GM23338 (cell line): ENCODE results near the gene SHISAL1. TPM values are rescaled to one million over a fixed set of nuclear protein-coding genes. Genes with fewer than 3 reads are reported as not detected.

ENCODE experiments used
- JUNB ChIP-seq: IDR thresholded peaks from one replicate; pipeline ENCODE4 v1.6.1; 2016; ENCODE audit warnings: antibody characterized with exemption; ENCODE audit not compliant: unreplicated experiment
- POLR2AphosphoS5 ChIP-seq: IDR thresholded peaks from 2 replicates; pipeline ENCODE4 v1.6.1; 2016; ENCODE audit warnings: antibody characterized with exemption, low read depth
- REST ChIP-seq: IDR thresholded peaks from one replicate; pipeline ENCODE4 v1.6.1; 2018; ENCODE audit warnings: antibody characterized with exemption; ENCODE audit not compliant: unreplicated experiment
- polyA plus RNA-seq: library from polyadenylated mRNA; unstranded; fragments of >200 nt; fragmentation: Nextera tagmentation; extraction: Ambion mirVana; gene quantifications from 2 replicates; pipeline ENCODE4 v1.2.1, GENCODE V29; 2016
- total RNA-seq: library from RNA; depleted of rRNA; stranded (reverse); fragments of >200 nt; shearing (Covaris generic); gene quantifications from 2 replicates; pipeline ENCODE4 v1.2.3, GENCODE V29; 2014
- TF ChIP-seq, protein P1 (sequence below): fragments of 250-450 bp; sonication (Bioruptor Pico); IDR thresholded peaks from 2 replicates; pipeline ENCODE4 v1.5.0; 2020; ENCODE audit warnings: mild to moderate bottlenecking, moderate library complexity
- TF ChIP-seq, protein P2 (sequence below), 2 experiments: fragments of 200-600 bp in 1 of 2; sonication (generic) in 1 of 2; conservative IDR thresholded peaks; 2 replicates each; pipeline versions ENCODE4 v1.5.1 to v1.6.1; 2016 to 2017; ENCODE audit warnings: antibody characterized with exemption in 2 of 2, low read depth in 2 of 2, mild to moderate bottlenecking in 2 of 2, moderate library complexity in 1 of 2

SHISAL1 gene
- total and polyA plus RNA-seq, 2 experiments from 2014 or later: 0.71 to 3.4 TPM

GRCh38 chr22:44278243-44279068 lies 34.3 kb downstream of the SHISAL1 start (continued):
- TF ChIP-seq, protein P1, sequence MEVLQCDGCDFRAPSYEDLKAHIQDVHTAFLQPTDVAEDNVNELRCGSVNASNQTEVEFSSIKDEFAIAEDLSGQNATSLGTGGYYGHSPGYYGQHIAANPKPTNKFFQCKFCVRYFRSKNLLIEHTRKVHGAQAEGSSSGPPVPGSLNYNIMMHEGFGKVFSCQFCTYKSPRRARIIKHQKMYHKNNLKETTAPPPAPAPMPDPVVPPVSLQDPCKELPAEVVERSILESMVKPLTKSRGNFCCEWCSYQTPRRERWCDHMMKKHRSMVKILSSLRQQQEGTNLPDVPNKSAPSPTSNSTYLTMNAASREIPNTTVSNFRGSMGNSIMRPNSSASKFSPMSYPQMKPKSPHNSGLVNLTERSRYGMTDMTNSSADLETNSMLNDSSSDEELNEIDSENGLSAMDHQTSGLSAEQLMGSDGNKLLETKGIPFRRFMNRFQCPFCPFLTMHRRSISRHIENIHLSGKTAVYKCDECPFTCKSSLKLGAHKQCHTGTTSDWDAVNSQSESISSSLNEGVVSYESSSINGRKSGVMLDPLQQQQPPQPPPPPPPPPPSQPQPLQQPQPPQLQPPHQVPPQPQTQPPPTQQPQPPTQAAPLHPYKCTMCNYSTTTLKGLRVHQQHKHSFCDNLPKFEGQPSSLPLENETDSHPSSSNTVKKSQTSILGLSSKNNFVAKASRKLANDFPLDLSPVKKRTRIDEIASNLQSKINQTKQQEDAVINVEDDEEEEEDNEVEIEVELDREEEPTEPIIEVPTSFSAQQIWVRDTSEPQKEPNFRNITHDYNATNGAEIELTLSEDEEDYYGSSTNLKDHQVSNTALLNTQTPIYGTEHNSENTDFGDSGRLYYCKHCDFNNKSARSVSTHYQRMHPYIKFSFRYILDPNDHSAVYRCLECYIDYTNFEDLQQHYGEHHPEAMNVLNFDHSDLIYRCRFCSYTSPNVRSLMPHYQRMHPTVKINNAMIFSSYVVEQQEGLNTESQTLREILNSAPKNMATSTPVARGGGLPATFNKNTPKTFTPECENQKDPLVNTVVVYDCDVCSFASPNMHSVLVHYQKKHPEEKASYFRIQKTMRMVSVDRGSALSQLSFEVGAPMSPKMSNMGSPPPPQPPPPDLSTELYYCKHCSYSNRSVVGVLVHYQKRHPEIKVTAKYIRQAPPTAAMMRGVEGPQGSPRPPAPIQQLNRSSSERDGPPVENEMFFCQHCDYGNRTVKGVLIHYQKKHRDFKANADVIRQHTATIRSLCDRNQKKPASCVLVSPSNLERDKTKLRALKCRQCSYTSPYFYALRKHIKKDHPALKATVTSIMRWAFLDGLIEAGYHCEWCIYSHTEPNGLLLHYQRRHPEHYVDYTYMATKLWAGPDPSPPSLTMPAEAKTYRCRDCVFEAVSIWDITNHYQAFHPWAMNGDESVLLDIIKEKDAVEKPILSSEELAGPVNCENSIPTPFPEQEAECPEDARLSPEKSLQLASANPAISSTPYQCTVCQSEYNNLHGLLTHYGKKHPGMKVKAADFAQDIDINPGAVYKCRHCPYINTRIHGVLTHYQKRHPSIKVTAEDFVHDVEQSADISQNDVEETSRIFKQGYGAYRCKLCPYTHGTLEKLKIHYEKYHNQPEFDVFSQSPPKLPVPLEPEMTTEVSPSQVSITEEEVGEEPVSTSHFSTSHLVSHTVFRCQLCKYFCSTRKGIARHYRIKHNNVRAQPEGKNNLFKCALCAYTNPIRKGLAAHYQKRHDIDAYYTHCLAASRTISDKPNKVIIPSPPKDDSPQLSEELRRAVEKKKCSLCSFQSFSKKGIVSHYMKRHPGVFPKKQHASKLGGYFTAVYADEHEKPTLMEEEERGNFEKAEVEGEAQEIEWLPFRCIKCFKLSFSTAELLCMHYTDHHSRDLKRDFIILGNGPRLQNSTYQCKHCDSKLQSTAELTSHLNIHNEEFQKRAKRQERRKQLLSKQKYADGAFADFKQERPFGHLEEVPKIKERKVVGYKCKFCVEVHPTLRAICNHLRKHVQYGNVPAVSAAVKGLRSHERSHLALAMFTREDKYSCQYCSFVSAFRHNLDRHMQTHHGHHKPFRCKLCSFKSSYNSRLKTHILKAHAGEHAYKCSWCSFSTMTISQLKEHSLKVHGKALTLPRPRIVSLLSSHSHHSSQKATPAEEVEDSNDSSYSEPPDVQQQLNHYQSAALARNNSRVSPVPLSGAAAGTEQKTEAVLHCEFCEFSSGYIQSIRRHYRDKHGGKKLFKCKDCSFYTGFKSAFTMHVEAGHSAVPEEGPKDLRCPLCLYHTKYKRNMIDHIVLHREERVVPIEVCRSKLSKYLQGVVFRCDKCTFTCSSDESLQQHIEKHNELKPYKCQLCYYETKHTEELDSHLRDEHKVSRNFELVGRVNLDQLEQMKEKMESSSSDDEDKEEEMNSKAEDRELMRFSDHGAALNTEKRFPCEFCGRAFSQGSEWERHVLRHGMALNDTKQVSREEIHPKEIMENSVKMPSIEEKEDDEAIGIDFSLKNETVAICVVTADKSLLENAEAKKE (CRISPR knock-in tag): no peak
- TF ChIP-seq, protein P2, sequence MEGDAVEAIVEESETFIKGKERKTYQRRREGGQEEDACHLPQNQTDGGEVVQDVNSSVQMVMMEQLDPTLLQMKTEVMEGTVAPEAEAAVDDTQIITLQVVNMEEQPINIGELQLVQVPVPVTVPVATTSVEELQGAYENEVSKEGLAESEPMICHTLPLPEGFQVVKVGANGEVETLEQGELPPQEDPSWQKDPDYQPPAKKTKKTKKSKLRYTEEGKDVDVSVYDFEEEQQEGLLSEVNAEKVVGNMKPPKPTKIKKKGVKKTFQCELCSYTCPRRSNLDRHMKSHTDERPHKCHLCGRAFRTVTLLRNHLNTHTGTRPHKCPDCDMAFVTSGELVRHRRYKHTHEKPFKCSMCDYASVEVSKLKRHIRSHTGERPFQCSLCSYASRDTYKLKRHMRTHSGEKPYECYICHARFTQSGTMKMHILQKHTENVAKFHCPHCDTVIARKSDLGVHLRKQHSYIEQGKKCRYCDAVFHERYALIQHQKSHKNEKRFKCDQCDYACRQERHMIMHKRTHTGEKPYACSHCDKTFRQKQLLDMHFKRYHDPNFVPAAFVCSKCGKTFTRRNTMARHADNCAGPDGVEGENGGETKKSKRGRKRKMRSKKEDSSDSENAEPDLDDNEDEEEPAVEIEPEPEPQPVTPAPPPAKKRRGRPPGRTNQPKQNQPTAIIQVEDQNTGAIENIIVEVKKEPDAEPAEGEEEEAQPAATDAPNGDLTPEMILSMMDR (conservative IDR thresholded peaks at IDR 0.05; ENCODE audit: low read depth in 2 of 2): no peak
- TF ChIP-seq POLR2AphosphoS5 (no peak), JUNB (no peak), REST (no peak)
